AG04450 (cell line): ENCODE results near the gene CCSAP. TPM values are rescaled to one million over a fixed set of nuclear protein-coding genes. Genes with fewer than 3 reads are reported as not detected.

Experiments used
- CTCF ChIA-PET: fragments of 300-600, 350-600 bp; formaldehyde crosslinking; extraction: SDS; loops from one replicate; lab custom pipeline; 2022; ENCODE audit warnings: antibody characterized with exemption, inconsistent platforms; lab: Charles Lee
- POLR2A ChIA-PET: fragments of 350-600 bp; formaldehyde crosslinking; extraction: SDS; loops from one replicate; lab custom pipeline; 2021; ENCODE audit warnings: antibody characterized with exemption, inconsistent platforms; lab: Yijun Ruan, JAX
- DNase-seq: peaks from one replicate; pipeline ENCODE4 v3.0.0-alpha.2; 2011; ENCODE audit warnings: low read depth, low spot score
- H3K27ac ChIP-seq: one replicate; pipeline ENCODE4 v1.5.1; 2012; ENCODE audit warnings: low read depth, low read length, control low read depth
- H3K27me3 ChIP-seq: one replicate; pipeline ENCODE4 v1.6.0; 2012; ENCODE audit warnings: low read length; ENCODE audit not compliant: control insufficient read depth, insufficient read depth
- H3K4me3 ChIP-seq: 2 replicates; pipeline ENCODE4 v1.5.1; 2011; ENCODE audit warnings: mild to moderate bottlenecking, low read depth, low read length, control low read depth
- H3K9me3 ChIP-seq: 2 replicates; pipeline ENCODE4 v1.5.1; 2012; ENCODE audit warnings: low read length; ENCODE audit not compliant: control insufficient read depth, insufficient read depth
- CTCF ChIP-seq: IDR thresholded peaks from 2 replicates; pipeline ENCODE4 v1.5.1; 2011; ENCODE audit warnings: low read depth, low read length, control low read depth, inconsistent platforms
- polyA plus RNA-seq: library from polyadenylated mRNA; depleted of rRNA; stranded (reverse); fragments of >200 nt; gene quantifications from 2 replicates; pipeline ENCODE4 v1.2.3, GENCODE V29; 2011; rRNA removed
- small RNA-seq: library from RNA; depleted of rRNA; stranded (forward); fragments of <200 nt; gene quantifications from one replicate; pipeline ENCODE3, GENCODE V24; 2012; ENCODE audit warnings: low read depth; ENCODE audit not compliant: insufficient read length

Gene CCSAP
- polyA plus RNA-seq, 1 experiment: 4.3 TPM

DNA sequence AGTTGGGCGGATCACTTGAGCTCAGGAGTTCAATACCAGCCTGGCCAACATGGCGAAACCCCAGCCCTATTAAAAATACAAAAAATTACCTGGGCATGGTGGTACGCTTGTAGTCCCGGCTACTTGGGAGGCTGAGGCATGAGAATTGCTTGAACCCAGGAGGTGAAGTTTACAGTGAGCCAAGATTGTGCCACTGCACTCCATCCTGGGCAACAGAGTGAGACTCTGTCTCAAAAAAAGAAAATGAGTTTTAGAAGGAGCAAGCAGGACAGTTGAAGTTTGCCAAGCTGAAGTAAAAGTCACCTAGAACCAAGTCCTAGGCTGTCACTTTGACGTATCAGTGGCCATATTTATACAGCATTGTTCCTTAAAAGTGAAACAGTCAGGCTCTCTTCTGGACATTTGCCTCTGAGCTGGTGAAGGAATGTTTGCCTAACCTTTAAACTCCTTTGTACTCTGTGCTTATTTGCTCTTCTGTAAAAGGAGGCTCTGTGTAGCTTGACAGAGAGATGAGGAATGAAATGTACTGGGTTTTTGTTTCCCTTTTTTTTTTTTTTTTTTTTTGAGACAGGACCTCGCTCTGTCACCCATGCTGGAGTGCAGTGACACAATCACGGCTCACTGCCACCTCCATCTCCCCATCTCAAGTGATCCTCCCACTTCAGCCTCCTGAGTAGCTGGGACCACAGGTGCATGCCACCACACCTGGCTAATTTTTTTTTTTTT, 69.2 kb downstream of the CCSAP start:
- Histone ChIP-seq H3K4me3 (no peak overlapping the region), H3K9me3 (peaks cover 6% of the 10 kb centered on the region), H3K27me3 (no peaks in the 10 kb centered on the region), H3K27ac (no peak overlapping the region)
- ChIA-PET CTCF (interaction anchor here (0.7 to 1.0 kb wide), 5 partner anchors 16 to 210 kb away, joined by 3 to 8 read pairs (median 3); no protein-coding TSS in a partner anchor), POLR2A (no interaction called here)
- no peak for DNase-seq
- no peak for TF ChIP-seq CTCF

DNA sequence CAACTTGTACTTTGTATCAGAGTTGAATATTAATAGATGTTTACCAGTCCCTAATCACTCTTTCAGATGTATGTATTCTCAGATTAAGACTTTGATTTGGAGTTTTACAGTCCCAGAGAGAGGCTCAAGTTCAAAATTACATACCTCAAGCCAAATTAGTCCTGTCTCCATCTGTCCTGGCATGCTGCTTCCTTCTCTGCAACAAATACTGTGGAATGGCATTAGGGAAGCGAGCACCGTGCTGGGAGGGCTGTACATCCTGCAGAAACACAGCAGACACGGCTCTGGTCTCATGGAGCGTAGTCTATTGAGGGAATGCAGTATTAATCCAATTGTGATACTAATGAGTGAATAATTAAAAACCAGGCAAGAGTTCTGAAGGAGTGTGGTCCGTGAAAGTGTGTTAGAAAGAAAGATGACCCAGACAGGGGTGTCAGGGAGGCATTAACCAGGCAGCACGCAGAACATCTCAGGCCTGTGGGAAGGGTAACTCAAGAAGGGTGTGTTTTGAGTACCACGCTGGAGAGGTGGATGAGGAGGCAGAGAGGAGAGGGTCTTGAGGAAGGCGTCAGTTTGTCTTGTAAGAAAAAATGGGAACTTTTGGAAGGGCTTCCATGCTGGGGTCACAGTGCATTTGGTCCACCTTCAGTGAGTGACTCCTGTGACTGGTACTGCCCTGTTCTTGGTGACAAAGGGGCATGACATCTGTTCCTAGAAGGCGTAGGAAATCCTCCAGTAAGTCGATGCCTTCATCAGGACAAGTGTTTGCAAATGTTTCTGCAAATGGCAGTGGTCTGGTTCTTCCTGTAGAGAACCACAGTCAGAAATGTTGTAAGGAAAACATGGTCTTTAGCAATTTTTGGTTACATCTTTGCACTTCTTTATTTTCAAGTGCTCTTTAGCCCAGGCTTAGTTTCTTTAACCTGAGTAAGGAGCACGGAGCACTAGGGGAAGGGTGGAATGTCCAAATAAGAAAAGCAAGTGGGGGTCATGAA, 70.4 kb downstream of the CCSAP start:
- Histone ChIP-seq H3K4me3 (peak overlapping the region; percentile 68), H3K9me3 (peaks cover 9% of the 10 kb centered on the region), H3K27me3 (no peaks in the 10 kb centered on the region), H3K27ac (peak overlapping the region; percentile 2)
- ChIA-PET CTCF (interaction anchor here (0.5 to 0.9 kb wide), 5 partner anchors 13 to 210 kb away, joined by 3 to 5 read pairs (median 3); no protein-coding TSS in a partner anchor), POLR2A (interaction anchor here (0.8 to 0.9 kb wide), 2 partner anchors 9 to 236 kb away, joined by 3 read pairs; partner anchors contain the start of gene NUP133)
- no peak for TF ChIP-seq CTCF
- no peak for DNase-seq

DNA sequence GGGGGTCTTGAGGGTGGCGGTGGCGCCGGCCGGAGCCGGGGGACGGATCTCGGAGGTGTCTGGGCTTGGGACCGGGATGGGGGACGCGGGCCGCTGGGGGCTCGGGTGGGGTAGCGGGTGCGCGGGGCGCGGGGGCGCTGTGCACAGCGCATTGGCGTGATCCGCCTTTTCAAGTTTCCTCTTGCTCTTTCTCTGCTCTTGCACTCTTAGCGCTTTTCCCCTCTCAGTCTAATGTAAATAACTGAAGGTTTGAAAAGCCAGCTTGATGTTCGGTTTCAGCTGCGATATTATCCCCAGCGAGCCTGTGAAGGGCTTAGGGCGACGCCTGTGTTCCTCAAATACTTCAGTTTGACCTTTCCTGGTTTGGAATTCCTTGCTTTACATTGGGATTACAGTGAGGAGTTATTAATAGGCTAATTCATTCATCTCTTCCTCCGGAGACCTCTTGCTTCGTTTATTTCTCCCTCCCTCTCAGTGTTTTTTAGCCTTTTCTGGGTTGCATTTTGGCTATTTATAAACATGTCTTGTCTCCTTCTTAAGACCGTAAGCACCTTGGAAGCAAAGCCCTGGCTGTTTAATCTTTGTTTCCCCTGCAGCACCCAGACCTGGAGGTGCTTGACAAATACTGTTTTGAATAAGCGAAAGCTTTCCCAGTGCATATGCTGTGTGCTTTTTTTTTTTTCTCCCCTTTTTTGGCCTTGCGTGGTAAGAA, 71.2 kb downstream of the CCSAP start:
- Histone ChIP-seq H3K27me3 (no peaks in the 10 kb centered on the region), H3K27ac (peak overlapping the region; percentile 3), H3K9me3 (peaks cover 11% of the 10 kb centered on the region), H3K4me3 (peak overlapping the region; percentile 68)
- ChIA-PET CTCF (interaction anchor here (0.5 to 0.7 kb wide), 4 partner anchors 12 to 620 kb away, joined by 3 to 6 read pairs (median 4); no protein-coding TSS in a partner anchor), POLR2A (interaction anchor here (0.8 to 1.1 kb wide), 6 partner anchors 10 to 237 kb away, joined by 3 read pairs; partner anchors contain the start of gene NUP133)
- TF ChIP-seq CTCF: peak; percentile 22
- no peak for DNase-seq

Small RNA genes lying within 50 kb of the gene (small RNA-seq; reads per million reads assigned to genes)
- not detected for gene RNU6-180P

Other genes with a start within 250 kb of the CCSAP start
- 33.5 and 50.6 TPM in 2 replicates for gene RAB4A, start 71.9 kb downstream of the CCSAP start, polyA plus RNA-seq
- gene ACTA1, start 91.0 kb upstream of the CCSAP start, polyA plus RNA-seq: not detected in 2 replicates
- 27.3 and 29.6 TPM in 2 replicates for gene NUP133, start 165.3 kb upstream of the CCSAP start, polyA plus RNA-seq
- gene ABCB10, start 215.7 kb upstream of the CCSAP start, polyA plus RNA-seq: 8.7 and 10.3 TPM in 2 replicates